Measurements from ENCODE around the gene RHOBTB1.
"Not testable (repeated sequence)": the region's sequence is repeated elsewhere in the genome, so short reads cannot be mapped to it uniquely, and the experiment has no call there.

Gene RHOBTB1

DNA sequence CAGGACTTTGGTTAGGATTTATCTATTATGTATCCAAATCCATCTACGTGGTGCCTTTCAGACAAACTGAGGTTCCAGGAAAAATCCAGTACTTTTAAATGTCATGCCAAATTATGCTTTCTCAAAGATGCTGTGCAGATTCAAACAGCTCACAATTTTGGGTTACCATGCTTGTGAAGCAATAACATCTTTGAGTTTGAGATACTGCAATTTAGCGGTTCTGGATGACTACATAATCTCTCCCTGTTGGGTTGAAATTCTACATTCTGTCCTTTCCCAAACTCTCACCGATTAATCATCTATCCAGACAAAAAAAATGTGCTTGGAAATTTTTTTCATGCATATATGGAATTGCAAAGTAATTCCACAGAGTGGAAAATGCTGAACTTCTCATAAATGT is 3.5 kb downstream of the RHOBTB1 start:
- DNase-seq (ENCODE audit: low read depth) = no peak

DNA sequence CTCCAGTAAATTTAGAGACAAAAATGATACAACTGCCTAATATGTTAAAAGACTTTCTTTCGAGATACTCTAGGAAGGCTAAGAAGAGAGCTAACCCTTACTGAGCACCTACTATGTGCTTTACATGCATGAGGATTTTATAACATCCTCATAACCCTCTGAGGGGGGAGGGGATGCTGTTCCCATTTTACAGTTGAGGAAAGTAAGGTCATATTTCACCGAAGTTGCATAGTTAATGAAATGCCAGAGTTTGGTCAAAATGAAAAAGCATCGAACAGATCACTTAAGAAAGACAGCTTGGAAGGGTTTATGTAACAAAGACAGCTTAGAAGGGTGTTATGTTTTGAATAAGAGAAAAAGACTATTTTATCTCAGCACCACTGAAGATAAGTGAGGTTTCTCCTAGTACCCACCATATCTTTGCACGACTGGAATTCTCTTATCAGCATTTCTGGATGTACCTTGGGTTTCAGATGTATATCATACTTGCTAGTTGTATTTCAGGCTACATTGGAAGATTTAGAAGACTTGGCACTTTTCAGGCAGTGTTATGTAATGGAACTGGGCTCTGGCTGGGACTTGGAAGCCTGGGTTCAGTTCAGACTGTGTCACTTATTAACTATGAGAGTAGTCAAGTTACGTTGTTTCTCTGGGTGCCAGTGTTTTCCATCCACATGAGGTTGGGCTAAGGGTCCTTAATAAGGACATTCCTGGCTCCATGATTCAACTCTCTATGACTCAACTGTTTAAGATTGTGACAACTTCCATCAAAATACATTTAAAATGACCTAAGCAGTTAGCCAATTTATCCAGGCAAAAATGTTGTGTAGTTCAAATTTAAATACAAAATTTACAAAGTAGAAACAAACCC is 6.0 kb downstream of the RHOBTB1 start:
- DNase-seq (ENCODE audit: low read depth) = no peak

DNA sequence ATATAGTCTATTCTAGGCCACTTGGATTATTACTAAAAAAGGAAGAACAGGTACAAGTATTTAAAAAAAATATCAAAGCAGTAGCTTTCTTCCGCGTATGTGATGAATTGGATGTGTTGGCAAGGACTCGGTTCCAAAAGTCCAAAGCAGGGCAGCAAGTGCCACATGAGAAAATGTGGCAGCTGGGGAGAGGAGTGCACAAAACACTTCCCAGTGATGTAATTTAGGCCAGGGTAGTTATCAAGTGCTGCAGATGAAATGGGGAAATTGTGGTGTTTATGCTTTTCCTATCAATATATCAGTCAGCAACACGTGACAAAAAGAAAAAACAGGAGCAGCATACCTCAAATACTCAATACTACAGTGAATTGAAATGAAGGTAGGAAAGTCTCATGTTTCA is 7.0 kb downstream of the RHOBTB1 start:
- DNase-seq (ENCODE audit: low read depth) = no peak

DNA sequence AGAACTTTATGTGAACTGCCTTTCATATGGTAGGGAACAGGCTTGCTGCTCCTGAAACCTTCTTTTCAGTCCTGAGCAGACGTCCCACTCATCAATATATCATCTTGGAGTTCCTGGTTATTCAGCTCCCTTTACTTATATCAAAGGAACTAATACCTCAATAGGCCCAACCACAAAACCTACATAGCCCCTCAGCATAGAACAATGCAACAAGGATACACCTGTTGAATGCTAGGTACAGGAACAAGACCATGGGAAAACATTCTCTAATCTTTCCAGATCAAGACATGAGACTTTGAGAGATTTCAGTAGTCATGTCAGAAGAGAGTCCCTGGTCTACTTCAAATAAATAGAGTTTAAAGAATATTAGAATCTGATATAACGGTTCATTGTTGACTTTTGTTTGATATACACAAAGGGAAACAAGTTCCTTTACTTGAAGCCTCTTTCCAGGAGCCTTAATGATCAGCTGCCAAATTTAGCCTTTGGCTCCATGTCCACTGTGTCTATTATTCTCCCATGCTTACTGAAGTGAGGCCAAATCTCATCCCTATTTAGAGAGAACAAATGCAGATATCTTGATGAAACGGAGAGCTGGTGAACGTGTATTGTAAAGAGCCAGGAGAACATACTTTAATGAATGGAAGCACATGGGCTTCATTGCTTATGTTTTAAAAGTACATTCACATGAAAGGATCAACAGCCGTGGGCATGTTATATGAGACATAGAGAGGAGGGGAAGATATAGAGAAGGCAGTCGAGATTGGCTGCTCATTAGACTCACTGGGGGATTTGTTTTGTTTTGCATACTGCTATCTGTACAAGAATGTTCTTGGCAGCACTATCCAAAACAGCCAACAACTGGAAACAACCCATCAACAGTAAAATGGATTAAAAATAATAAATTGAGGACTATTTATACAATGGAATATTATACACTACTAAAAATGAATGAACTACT is 9.5 kb downstream of the RHOBTB1 start:
- no peak for DNase-seq (ENCODE audit: low read depth)

DNA sequence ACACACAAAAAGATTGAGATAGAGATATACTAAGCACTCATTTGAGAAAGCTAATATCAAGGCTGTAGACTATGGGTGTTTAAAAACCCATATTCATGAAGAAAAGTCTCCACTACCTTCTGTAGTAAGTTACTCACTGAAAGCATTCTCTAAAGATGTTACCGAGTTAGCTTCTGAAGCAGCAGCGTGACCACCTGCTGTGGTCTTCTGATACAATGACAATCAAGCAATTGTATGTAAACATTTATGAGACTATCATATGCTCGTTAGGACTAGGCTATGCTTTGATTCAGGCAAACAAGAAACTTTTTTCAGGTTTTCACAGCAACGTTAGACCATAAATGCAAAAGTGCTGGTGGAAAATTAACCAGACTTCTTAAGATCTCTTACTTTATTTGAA is 11.2 kb downstream of the RHOBTB1 start:
- no peak for DNase-seq (ENCODE audit: low read depth)

DNA sequence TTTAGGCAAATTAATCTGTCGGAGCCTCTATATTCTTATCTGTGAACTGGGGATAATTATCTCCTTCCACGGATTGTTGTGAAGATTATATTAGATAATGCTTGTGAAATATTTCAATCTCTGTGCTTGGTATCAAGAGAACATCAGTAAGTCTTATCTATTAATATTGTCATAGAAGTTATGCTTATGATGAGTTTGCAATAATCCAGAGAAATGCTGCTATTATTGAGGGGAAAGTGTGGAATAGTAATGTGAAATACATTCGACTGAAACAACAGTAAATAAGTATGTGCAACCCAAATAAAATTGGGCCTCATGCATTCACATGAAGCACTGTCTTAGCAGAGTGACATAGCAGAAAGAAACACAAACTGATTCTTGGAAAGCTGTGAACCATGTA is 13.7 kb downstream of the RHOBTB1 start:
- no peak for DNase-seq (ENCODE audit: low read depth)

DNA sequence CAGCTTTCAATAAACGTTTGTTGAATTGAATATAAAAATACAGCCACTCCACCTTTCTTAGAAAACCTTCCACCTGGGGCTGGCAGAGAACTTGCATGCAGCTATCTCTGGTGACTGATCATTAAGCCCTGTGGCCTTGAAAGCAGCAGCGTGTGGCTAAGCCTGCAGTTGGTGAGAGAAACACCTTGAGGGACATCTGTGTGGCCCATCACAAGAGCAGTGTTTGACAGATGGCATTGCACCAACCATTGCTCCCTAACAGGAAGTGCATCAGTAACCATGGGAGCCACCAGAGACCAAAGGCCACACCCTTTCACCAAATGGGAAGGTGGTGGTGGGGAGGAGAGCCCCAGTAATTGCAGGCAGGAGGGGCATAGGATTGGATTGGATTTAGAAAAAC is 22.4 kb downstream of the RHOBTB1 start:
- no peak for DNase-seq (ENCODE audit: low read depth)

DNA sequence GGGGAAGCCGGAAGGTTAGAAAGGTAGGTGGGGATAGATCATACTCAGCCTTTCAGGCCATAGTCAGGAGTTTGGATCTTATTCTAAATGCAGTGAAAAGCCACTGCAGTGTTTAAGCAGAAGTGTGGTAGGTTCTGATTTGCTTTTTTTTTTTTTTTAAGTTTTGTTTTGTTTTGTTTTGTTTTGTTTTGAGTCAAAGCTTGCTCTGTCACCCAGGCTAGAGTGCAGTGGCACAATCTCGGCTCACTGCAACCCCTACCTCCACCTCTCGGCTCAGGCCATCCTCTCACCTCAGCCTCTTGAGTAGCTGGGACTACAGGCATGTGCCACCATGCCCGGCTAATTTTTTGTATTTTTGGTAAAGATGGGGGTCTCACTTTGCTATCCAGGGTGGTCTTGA is 23.5 kb downstream of the RHOBTB1 start:
- DNase-seq (ENCODE audit: low read depth) = no peak

DNA sequence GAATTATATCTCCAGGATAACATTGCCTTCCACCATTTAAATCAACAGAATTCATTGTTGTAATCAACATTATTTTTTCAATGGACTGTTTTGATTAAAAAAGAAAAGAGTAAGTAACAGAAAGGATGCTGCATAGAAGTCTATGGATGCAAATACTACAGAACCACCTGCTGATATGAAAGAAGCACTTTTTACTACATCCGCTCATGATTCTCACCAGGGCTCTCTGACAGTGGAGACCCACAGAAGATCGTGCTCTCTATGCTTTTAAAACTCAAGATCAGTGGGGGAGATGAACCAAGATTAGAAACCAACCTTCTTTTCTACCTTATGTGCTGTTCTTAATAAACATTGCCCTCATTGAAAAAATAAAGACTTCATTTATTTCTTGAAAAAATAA is 24.4 kb downstream of the RHOBTB1 start:
- DNase-seq (ENCODE audit: low read depth) = no peak

DNA sequence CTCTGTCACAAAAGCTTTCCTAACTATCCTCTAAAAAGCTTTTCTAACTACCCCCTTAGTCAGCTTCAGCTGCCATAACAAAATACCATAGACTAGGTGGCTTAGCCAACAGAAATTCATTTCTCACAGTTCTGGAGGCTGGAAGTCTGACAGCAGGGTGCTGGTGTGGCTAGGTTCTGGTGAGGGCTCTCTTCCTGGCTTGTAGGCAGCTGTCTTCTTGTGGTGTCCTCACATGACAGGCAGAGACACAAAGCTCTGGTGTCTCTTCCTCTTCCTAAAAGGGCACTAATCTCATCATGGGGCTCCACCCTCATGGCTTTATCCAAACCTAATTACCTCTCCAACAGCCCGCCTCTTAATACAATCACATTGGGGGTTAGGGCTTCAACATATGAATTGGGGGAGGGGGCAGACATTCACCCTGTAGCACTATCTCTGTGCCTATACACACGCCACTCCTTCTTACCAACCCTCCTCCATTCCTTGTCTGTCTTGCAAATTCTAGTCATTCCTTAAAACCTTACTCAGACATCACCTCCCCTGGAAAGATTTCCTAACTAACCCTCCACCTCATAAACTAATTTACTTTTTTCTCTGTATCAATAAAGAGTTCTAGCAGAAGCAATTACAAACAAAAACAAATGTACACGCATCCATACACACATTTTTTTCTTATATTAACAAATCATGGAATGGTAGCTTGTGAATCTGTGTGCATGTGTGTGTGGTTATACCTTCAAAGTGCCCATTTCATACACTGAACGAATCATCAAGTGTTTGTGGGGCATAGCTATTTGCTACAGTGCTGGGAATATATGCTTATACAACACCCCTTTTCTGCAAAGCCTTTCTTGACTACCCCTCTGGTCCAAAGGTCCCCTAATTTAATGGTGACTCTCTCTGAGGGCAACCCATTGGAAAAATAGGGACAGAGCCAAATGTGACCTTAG is 26.4 kb downstream of the RHOBTB1 start:
- no peak for DNase-seq (ENCODE audit: low read depth)

DNA sequence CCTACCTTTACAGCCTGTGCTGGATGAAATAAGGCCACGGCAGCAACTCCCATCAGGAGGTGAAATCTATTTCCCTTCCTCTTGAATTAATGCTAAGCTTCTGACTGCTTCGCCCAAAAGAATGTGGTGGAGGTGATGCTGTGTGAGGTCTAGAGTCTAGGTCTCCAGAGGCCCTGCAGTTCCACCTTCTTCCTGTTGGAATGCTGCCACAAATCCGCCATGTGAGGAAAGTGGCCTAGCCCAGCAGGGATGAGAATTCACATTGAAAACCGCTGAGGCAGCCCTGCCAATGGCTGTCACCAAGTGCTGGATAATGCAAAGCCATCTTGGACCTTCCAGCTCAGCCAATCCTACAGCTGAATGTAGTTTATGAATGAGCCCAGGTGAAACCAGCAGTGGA is 28.0 kb downstream of the RHOBTB1 start:
- no peak for DNase-seq (ENCODE audit: low read depth)

DNA sequence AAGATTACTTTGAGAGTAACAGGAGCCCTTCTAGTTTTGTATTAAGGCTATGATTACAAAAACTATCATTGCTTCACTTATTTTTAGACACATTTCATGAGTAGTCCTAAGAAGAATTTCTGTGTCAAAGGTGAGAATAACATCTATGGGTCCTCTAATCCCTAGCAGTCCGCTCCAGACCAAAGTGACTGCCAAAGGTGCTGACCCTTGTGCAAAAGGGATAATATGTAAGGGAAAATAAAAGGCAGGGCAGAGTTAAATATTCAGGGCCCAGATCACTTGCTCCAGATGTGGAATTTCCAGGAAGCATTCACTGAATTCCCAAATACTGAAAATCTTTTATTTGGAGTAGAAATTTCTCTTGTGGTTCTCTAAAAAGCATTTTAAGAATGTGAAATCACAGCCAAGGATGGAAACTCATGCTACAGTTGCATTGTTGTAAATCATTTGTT is 29.3 kb downstream of the RHOBTB1 start:
- DNase-seq (ENCODE audit: low read depth) = no peak

DNA sequence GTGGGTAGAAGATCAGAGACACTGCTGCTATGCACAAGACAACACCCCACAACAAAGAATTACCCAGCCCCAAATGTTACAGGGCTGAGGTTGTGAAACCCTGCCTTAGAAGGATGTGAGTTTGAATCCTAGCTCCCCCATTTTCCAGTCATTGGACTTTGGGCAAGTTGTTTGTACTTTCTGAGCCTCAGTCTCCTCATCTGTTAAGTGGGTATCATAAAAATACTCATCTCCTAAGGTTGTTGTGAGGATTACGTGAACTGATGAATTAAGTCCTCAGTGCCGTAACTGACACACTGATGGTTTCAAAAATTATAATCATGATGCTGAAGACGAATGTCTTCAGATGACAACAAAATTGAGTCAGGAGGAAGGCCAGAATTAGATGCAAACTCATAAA is 30.3 kb downstream of the RHOBTB1 start:
- no peak for DNase-seq (ENCODE audit: low read depth)

DNA sequence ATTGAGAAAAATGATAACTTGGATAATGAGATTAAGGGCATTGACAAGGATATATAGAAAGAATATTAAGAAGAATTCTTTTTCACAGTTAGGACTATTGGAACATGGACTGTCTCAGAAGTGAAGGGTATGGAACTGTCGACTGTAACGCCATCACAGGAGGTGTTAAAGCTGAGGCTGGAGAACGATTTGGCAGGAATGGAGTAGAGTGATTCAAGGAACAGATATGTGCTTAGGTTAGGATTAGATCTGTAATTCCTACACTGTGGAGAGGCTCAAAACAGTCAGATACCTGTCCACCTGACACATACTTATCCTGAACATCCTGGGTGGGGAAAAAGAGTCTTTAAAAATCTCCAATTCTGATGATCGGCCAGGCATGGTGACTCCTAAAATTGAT is 30.9 kb downstream of the RHOBTB1 start:
- no peak for DNase-seq (ENCODE audit: low read depth)

DNA sequence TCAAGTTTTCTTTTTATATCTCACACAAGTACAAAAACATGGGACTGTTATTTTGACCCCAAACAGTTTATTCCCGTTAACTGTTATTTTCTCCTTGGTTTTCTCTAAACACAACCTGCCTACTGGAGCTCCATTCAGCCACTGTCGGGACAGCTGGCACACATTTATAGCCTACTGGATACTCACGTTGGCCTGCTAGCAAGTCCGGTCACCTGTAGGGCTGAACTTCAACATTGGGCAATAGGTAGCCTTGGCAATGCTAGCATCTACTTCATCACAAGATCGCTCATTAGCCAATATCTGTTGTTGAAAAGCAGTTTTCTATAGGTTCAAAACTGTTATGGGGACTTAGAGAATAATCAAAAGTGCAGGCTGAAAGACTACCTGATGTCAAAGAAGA is 32.3 kb downstream of the RHOBTB1 start:
- DNase-seq (ENCODE audit: low read depth) = no peak

DNA sequence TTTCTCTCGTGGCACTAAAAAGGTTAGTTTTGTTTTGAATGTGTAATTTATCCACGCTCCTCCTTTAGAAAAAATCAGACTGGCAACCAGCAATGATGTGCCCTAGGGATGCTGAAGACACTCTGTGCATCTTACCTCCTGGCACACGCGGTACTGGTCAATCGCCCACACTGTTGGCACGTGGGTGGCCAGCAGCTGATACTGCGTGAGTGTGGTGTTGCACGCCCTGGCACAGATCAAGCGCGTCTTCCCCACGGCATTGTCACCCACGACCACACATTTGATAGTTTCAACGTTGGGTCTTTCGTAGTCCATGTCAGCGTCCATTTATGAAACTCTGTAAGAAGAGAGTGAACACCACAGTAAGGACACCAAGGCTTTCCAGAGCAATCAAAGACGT is 32.8 kb downstream of the RHOBTB1 start:
- DNase-seq (ENCODE audit: low read depth) = no peak

DNA sequence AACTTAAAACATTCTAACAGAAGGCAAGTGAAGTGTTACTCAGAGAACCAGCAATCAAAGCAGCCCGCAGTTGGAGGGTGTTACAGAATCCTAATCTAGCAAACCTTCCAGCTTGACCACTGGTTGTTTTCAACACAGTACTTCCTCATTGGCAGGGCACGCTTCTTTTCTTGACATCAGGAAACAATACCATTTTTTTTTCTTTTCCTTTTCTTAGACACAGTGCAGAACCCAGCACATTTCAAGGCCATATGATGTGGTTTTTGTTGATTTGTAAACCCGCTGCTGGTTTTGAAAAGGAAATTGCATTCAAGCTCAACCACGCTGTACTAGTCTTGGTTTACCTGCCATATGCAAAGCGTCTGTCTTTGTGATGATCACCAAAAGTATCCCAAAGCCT is 33.4 kb downstream of the RHOBTB1 start:
- DNase-seq (ENCODE audit: low read depth) = no peak

DNA sequence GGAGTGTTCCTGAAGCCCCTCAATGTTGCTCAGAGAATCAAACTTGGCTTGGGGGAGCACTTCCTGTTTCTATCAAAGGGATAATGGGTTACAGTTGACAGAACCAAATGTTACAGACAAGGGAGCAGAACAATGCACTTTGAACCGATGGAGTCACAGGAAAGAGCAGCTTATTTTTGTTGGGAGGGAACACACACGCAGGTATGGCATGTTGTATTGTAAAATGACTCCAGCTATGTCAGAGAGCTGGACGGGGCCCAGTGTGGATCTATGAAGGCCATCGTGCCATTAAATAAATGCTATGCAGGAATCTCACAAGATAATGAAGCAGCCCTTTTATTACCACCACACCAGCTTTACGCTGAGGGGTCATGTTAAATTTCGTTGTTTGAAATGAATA is 35.1 kb downstream of the RHOBTB1 start:
- DNase-seq (ENCODE audit: low read depth) = no peak

DNA sequence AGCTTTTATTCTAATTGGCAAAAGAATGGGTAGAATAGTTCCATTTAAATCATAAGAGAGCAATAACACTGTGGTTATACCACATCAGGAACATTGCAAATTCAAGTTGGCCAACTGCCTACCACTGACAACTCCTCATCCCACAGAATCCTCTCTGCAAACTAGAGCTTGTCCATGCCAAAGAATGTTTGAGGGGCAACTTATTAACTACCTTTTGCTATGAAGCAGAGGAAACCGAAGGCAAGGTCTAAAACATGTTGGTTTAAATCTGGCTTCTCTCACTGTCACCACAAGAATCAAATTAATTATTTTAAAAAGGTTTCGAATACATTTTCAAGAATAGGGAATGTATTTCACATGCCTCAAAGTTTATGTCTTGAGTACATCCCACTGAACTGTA is 36.0 kb downstream of the RHOBTB1 start:
- DNase-seq (ENCODE audit: low read depth) = no peak

DNA sequence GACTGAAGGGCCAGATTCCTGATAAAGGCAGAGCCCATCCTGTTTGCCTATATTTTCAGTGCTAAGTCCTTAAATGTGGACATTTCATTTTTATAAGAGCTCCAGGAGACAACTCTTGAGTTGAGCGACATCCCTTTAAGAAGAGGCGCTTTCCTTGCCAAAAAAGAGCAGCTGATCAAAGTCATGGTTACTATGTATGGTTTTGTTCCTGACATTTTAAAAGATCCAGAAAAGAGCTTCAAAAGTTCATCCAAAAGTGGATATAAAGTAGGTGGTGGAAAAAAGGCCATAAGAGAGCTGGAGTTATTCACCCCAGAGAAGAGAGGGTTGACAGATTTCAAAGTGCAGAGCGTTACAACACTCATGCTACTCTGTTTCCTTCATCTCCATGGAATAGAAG is 36.7 kb downstream of the RHOBTB1 start:
- DNase-seq (ENCODE audit: low read depth) = no peak

DNA sequence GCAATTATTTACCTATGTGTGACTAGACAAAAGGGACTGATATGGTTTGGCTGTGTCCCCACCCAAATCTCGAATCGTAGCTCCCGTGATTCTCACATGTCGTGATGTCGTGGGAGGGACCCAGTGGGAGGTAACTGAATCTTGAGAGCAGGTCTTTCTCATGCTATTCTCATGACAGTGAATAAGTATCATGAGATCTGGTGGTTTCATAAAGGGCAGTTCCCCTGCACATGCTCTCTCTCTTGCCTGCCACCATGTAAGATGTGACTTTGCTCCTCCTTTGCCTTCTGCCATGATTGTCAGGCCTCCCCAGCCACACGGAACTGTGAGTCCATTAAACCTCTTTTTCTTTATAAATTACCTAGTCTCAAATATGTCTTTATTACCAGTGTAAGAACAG is 37.2 kb downstream of the RHOBTB1 start:
- not testable (repeated sequence) for DNase-seq (ENCODE audit: low read depth)

DNA sequence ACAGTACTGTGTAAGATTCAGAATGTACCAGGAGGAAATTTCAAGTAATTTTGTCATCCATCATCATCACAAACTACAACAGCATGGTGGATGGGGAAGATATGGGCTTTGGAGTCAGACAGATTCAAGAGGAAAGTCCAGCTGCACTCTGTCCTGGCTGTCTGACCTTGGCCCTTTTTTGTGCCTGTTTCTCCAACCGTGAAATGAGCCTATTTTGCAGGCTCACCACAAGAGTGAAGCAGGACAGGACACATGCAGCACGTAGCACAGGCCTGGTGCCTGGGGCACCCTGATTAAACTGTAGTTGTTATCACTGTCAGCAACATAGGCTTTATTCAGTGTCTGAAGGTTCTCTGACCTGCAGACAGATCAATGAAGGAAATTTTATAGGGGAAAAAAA is 37.6 kb downstream of the RHOBTB1 start:
- DNase-seq (ENCODE audit: low read depth) = no peak

Measured in stimulated activated CD8-positive, alpha-beta memory T cell treated with anti-CD3 and anti-CD28 coated beads, Interleukin-7, amount 100 ng/mL, for 24 hours (primary cell).